Spleen (tissue), 11 donors: ENCODE results near the gene PLSCR4. TPM values are rescaled to one million over a fixed set of nuclear protein-coding genes. Genes with fewer than 3 reads are reported as not detected.
"Not testable (repeated sequence)": the region's sequence is repeated elsewhere in the genome, so short reads cannot be mapped to it uniquely, and the experiment has no call there.

Experiments
- DNase-seq: peaks from one replicate; pipeline ENCODE4 v3.0.0-alpha.2; 2020
- H3K27ac ChIP-seq, 8 donors: fragments of 200-600 bp; sonication (generic) in 7 of 8; 1 replicate in 4 of 8; 2 replicates in 4 of 8; pipeline versions ENCODE4 v1.5.0 to v1.8.0; 2016 to 2021; ENCODE audit warnings: inconsistent platforms in 4 of 8, mild to moderate bottlenecking in 4 of 8, moderate library complexity in 1 of 8
- H3K27me3 ChIP-seq, 7 donors: fragments of 200-600 bp; sonication (generic) in 6 of 7; replicated peaks in 1 of 7; 1 replicate in 4 of 7; 2 replicates in 3 of 7; pipeline versions ENCODE4 v1.5.0 to v1.8.0; 2016 to 2021; ENCODE audit warnings: inconsistent platforms in 3 of 7, mild to moderate bottlenecking in 1 of 7
- H3K36me3 ChIP-seq, 6 donors: fragments of 200-600 bp; sonication (generic) in 5 of 6; 1 replicate in 4 of 6; 2 replicates in 2 of 6; pipeline versions ENCODE4 v1.5.0 to v1.8.0; 2016 to 2021; ENCODE audit warnings: inconsistent platforms in 2 of 6
- H3K4me1 ChIP-seq, 6 donors: fragments of 200-600 bp; sonication (generic) in 5 of 6; 1 replicate in 3 of 6; 2 replicates in 3 of 6; pipeline versions ENCODE4 v1.5.0 to v1.8.0; 2016 to 2021; ENCODE audit warnings: inconsistent platforms in 3 of 6
- H3K4me3 ChIP-seq, 8 donors: fragments of 200-600 bp; sonication (generic) in 7 of 8; 1 replicate in 4 of 8; 2 replicates in 4 of 8; pipeline versions ENCODE4 v1.5.0 to v1.8.0; 2016 to 2021; ENCODE audit warnings: inconsistent platforms in 4 of 8, mild to moderate bottlenecking in 4 of 8, moderate library complexity in 2 of 8
- H3K9me3 ChIP-seq, 8 donors: fragments of 200-600 bp; sonication (generic) in 7 of 8; 1 replicate in 4 of 8; 2 replicates in 4 of 8; pipeline versions ENCODE4 v1.5.0 to v1.8.0; 2016 to 2021; ENCODE audit warnings: inconsistent platforms in 4 of 8
- POLR2A ChIP-seq, 3 donors: fragments of 450-650 bp; IDR thresholded peaks; one replicate each; pipeline ENCODE4 v1.5.1; 2017; ENCODE audit warnings: antibody characterized with exemption in 3 of 3, mild to moderate bottlenecking in 1 of 3
- POLR2AphosphoS5 ChIP-seq, 3 donors: sonication (generic); formaldehyde crosslinking; IDR thresholded peaks; one replicate each; pipeline ENCODE4 v1.5.1; 2017; ENCODE audit warnings: antibody characterized with exemption in 3 of 3
- WGBS, 5 donors: extraction: QIAGEN DNeasy Blood & Tissue Kit in 3 of 5; methylation state at CpG; one replicate each; pipeline versions ENCODE4 v1.1.5 to v1.1.7; 2013 to 2018; 5-methylcytosine and 5-hydroxymethylcytosine counted together
- intact Hi-C: fragments of 100-400 bp; cut with DNase I; formaldehyde crosslinking; loops from one replicate; pipeline ENCODE4 v1.15.0; 2023; ENCODE audit warnings: low total_unique reads
- polyA plus RNA-seq, 3 donors: library from polyadenylated mRNA; stranded (reverse); fragments of 200-250 nt; gene quantifications; one replicate each; pipeline ENCODE4 v1.2.1, GENCODE V29; 2013
- total RNA-seq, 7 donors: library from RNA; depleted of rRNA in 3 of 7; stranded (reverse); fragments of >200 nt in 3 of 7; fragmentation: NEBNext Ultra II Directional in 4 of 7; extraction: Animal tissue kit (Norgen Biotek cat#: 25700) in 4 of 7; gene quantifications; one replicate each; pipeline versions ENCODE4 v1.1.0 to v1.2.1, GENCODE V29; 2016 to 2021
- TF ChIP-seq, protein P1 (sequence below), 11 experiments: fragments of 200-600 bp in 7 of 11; fragments of 450-650 bp in 4 of 11; sonication (generic) in 4 of 11; IDR thresholded peaks in 8 of 11; conservative IDR thresholded peaks in 3 of 11; 1 replicate in 7 of 11; 2 replicates in 4 of 11; pipeline versions ENCODE4 v1.4.0 to v1.8.0; 2016 to 2021; ENCODE audit warnings: antibody characterized with exemption in 11 of 11, inconsistent platforms in 4 of 11, mild to moderate bottlenecking in 1 of 11
- donor health status: healthy with polysubstance abuse.
- donor health status: DM: no; HTN: no; CAD: no; lungs with moderate emphysema.
- donor health status: DM: no; HTN: no; CAD: no.
- donor health status: Bipolar disorder and iron deficiency.
- donor health status: healthy.
- donor health status: DM: no; HTN: no; CAD: no.
- donor health status: DM: yes; HTN: yes; CAD: no.

PLSCR4 gene
- total and polyA plus RNA-seq, 10 donors, result 4.7 to 77.5 (median 36.0) TPM

DNA sequence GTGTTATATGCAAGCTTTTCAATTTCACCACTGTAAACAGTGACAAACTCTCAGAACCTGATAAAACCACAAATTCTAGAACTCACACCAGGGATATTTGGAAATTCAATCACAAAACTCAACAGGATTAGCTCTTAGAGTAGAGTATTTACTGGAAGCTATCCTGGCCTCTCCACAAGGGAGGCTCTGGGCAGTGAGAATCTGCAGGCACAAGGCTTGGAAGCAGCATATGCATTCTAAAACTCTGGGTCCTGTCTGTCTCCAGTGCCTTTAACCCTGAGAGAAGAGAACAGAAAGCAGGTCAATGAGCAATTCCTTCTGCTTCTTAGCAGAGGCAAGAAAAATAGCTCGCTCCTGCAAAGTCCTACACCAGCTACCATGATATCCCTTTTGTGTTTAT lies 23.4 kb downstream of the PLSCR4 start:
- H3K27me3 ChIP-seq, result no peaks in the 10 kb centered on the region
- no peak overlapping the region for H3K4me3 ChIP-seq
- no peaks in the 10 kb centered on the region for H3K9me3 ChIP-seq
- no peaks in the 10 kb centered on the region for H3K36me3 ChIP-seq
- H3K27ac ChIP-seq, result no peak overlapping the region
- TF ChIP-seq POLR2A (IDR thresholded peaks at IDR 0.05) (no peak), POLR2AphosphoS5 (IDR thresholded peaks at IDR 0.05) (no peak)
- TF ChIP-seq, protein P1, sequence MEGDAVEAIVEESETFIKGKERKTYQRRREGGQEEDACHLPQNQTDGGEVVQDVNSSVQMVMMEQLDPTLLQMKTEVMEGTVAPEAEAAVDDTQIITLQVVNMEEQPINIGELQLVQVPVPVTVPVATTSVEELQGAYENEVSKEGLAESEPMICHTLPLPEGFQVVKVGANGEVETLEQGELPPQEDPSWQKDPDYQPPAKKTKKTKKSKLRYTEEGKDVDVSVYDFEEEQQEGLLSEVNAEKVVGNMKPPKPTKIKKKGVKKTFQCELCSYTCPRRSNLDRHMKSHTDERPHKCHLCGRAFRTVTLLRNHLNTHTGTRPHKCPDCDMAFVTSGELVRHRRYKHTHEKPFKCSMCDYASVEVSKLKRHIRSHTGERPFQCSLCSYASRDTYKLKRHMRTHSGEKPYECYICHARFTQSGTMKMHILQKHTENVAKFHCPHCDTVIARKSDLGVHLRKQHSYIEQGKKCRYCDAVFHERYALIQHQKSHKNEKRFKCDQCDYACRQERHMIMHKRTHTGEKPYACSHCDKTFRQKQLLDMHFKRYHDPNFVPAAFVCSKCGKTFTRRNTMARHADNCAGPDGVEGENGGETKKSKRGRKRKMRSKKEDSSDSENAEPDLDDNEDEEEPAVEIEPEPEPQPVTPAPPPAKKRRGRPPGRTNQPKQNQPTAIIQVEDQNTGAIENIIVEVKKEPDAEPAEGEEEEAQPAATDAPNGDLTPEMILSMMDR (IDR thresholded peaks at IDR 0.05 in 8 of 11, conservative IDR thresholded peaks at IDR 0.05 in 3 of 11), result no peak
- DNase-seq, result no peak
- 81 to 92% (median 89%) methylated on average over 1 of the region's 1 CpG for WGBS, 5 donors
- peaks cover 0 to 6% (median 0%) of the 10 kb centered on the region in 6 donors for H3K4me1 ChIP-seq
- intact Hi-C loops, result no loop called here

DNA sequence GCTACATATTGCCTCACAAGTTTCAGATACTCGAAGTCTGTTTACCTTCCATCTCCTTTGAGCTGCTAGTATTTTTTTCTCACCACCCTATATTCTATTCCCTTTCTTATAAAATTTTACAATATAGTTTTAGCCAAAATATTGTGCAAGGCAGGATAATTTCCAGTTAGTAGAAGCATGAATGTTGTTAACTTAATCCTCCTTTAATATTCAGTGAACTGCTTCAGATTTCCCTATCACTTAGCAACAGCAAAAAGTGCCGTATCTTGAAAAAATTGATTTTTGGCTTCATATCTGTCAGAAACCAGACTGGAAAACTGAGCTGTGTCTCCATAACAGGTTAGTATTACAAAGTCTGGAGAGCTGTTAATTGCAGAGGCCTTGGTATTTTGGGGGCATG lies 24.0 kb downstream of the PLSCR4 start:
- intact Hi-C loops, result no loop called here
- H3K4me1 ChIP-seq, result peaks cover 0 to 12% (median 0%) of the 10 kb centered on the region in 6 donors
- DNase-seq, result no peak

DNA sequence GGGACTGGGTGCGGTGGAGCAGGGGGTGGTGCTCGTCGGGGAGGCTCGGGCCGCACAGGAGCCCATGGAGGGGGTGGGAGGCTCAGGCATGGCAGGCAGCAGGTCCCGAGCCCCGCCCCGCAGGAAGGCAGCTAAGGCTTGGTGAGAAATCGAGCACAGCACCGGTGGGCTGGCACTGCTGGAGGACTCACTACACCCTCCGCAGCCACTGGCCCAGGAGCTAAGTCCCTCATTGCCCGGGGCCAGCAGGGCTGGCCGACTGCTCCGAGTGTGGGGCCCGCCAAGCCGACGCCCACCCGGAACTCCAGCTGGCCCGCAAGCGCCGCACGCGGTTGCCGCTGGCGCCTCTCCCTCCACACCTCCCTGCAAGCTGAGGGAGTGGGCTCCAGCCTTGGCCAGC lies 25.4 kb downstream of the PLSCR4 start:
- WGBS, 5 donors, result 89 to 96% (median 91%) methylated on average over 16 to 25 of the region's 25 CpGs
- H3K36me3 ChIP-seq, H3K27ac ChIP-seq, H3K9me3 ChIP-seq, DNase-seq, intact Hi-C loops, H3K4me3 ChIP-seq, H3K27me3 ChIP-seq: not testable (repeated sequence)
- H3K4me1 ChIP-seq, result peaks cover 0 to 20% (median 4%) of the 10 kb centered on the region in 6 donors

More for the DNA sequence above, 24.0 kb downstream of the PLSCR4 start:
- H3K4me3 ChIP-seq, result no peak overlapping the region
- 82 to 96% (median 91%) methylated on average over 2 of the region's 2 CpGs for WGBS, 5 donors
- no peak for TF ChIP-seq POLR2AphosphoS5 (IDR thresholded peaks at IDR 0.05)
- TF ChIP-seq, protein P1 (IDR thresholded peaks at IDR 0.05 in 8 of 11, conservative IDR thresholded peaks at IDR 0.05 in 3 of 11), result no peak
- TF ChIP-seq POLR2A (IDR thresholded peaks at IDR 0.05), result no peak
- no peaks in the 10 kb centered on the region for H3K27me3 ChIP-seq
- H3K9me3 ChIP-seq, result no peaks in the 10 kb centered on the region
- H3K36me3 ChIP-seq, result no peaks in the 10 kb centered on the region
- H3K27ac ChIP-seq, result no peak overlapping the region

DNA sequence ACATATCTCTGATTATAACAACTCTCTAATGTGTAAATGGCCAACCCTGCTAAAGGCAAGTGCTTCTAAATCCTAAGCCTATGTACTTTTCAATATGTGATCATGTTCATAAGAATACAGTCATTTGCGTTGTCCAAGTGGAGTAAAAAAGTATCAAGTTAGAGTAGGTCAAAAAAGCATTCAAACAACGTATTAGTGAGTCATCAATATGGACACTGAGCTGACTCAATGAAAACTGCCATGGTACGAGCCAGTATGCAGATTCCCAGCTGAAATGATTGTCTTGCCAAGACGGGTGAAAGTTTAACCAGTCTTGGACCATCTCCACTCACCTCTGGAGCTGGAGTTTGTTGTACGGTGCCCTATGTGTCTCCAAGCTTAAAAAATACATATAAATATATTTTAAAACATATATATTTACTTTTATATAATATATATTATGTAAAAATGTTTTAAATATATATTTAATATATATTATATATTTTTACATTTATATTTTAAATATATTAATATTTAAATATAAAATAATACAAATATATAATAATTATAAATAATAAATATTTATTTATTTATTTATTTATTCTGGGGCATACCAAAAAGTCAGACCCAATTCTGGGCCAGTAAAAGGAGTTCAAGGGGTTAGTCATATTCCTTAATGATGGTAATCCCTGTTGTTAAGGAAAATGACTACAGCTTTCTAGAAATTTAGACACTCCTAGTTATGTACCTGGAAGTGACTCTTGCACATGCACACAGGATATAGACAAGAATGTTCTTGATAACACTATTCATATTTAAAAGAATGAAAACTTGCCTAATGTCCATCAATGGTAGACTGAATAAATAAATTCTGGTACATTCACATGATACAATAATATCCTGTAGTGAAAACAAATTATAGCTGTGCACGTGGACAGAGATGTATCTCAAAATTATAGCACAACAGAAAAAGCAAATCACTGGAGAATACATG lies 27.2 kb downstream of the PLSCR4 start:
- intact Hi-C loops, result loop anchor here (5.0 kb wide), 1 partner anchor 354 kb away; no protein-coding TSS in a partner anchor
- Histone ChIP-seq H3K4me1 (peaks cover 0 to 27% (median 6%) of the 10 kb centered on the region in 6 donors), H3K27ac (peak overlapping the region in 7 of 8 donors; percentile 33 to 79 (median 68)), H3K27me3 (no peaks in the 10 kb centered on the region), H3K4me3 (no peak overlapping the region), H3K36me3 (no peaks in the 10 kb centered on the region), H3K9me3 (no peaks in the 10 kb centered on the region)
- no peak for DNase-seq
- TF ChIP-seq POLR2A (IDR thresholded peaks at IDR 0.05) (no peak), POLR2AphosphoS5 (IDR thresholded peaks at IDR 0.05) (no peak)
- TF ChIP-seq, protein P1 (IDR thresholded peaks at IDR 0.05 in 8 of 11, conservative IDR thresholded peaks at IDR 0.05 in 3 of 11), result no peak
- 88 to 95% (median 92%) methylated on average over 6 of the region's 6 CpGs for WGBS, 5 donors
